CD4-positive, alpha-beta T cell (primary cell): ENCODE results near the gene PPP1CA. TPM values are rescaled to one million over a fixed set of nuclear protein-coding genes. Genes with fewer than 3 reads are reported as not detected.
A peak's percentile ranks its signal among the peaks of the same experiment; 100 is the strongest.

Experiments
- ATAC-seq: fragments of 200-7000 bp; cut with Tn5 transposase; one replicate; pipeline ENCODE4 v1.10.0; 2022; ENCODE audit warnings: mild to moderate bottlenecking; ENCODE audit not compliant: poor library complexity
- CTCF ChIA-PET: fragments of 350-600 bp; sonication (Branson Sonifier 250); formaldehyde crosslinking; loops from one replicate; lab custom pipeline; 2021; ENCODE audit warnings: antibody characterized with exemption, inconsistent platforms; lab: Charles Lee
- POLR2A ChIA-PET: fragments of 350-600 bp; sonication (Branson Sonifier 250); formaldehyde crosslinking; loops from one replicate; lab custom pipeline; 2021; ENCODE audit warnings: antibody characterized with exemption, inconsistent platforms; lab: Charles Lee
- DNase-seq, 14 experiments: peaks; one replicate each; pipeline ENCODE4 v3.0.0-alpha.2; 2013 to 2020; ENCODE audit warnings: mixed read lengths in 2 of 14
- H3K27ac ChIP-seq, 2 donors: one replicate each; pipeline versions ENCODE4 v1.5.1 to v1.7.0; 2013; ENCODE audit warnings: low read length in 2 of 2, low read depth in 1 of 2, mild to moderate bottlenecking in 1 of 2
- H3K27me3 ChIP-seq, 2 experiments: 1 replicate in 1 of 2; 2 replicates in 1 of 2; pipeline versions ENCODE4 v1.6.1 to v1.7.0; 2013; ENCODE audit warnings: low read length in 2 of 2, control low read depth in 1 of 2, mild to moderate bottlenecking in 1 of 2, moderate library complexity in 1 of 2; ENCODE audit not compliant: insufficient read depth in 2 of 2, control insufficient read depth in 1 of 2
- H3K36me3 ChIP-seq: one replicate; pipeline ENCODE4 v1.6.1; 2013; ENCODE audit warnings: low read length, control low read depth; ENCODE audit not compliant: insufficient read depth
- H3K4me1 ChIP-seq: one replicate; pipeline ENCODE4 v1.6.1; 2013; ENCODE audit warnings: low read length, control low read depth; ENCODE audit not compliant: insufficient read depth
- H3K4me3 ChIP-seq: one replicate; pipeline ENCODE4 v1.5.1; 2013; ENCODE audit warnings: mild to moderate bottlenecking, low read length, moderate library complexity
- H3K9me3 ChIP-seq, 2 experiments: 1 replicate in 1 of 2; 2 replicates in 1 of 2; pipeline versions ENCODE4 v1.6.1 to v1.7.0; 2013; ENCODE audit warnings: low read length in 2 of 2, mild to moderate bottlenecking in 2 of 2, control low read depth in 1 of 2, moderate library complexity in 1 of 2; ENCODE audit not compliant: control insufficient read depth in 1 of 2, insufficient read depth in 1 of 2
- H3K27ac Mint-ChIP-seq: one replicate; pipeline ENCODE4 v1.8.0; 2020; ENCODE audit warnings: mixed read lengths
- H3K27me3 Mint-ChIP-seq: one replicate; pipeline ENCODE4 v1.8.0; 2021; ENCODE audit warnings: mixed read lengths
- H3K36me3 Mint-ChIP-seq: one replicate; pipeline ENCODE4 v1.8.0; 2021; ENCODE audit warnings: low read depth, mixed read lengths
- H3K4me1 Mint-ChIP-seq: one replicate; pipeline ENCODE4 v1.8.0; 2021; ENCODE audit warnings: low read depth, mixed read lengths
- H3K4me3 Mint-ChIP-seq: one replicate; pipeline ENCODE4 v1.8.0; 2020; ENCODE audit warnings: mild to moderate bottlenecking, mixed read lengths
- H3K9me3 Mint-ChIP-seq: one replicate; pipeline ENCODE4 v1.8.0; 2020; ENCODE audit warnings: mixed read lengths
- CTCF ChIP-seq: fragments of 200-600 bp; IDR thresholded peaks from one replicate; pipeline ENCODE4 v1.8.0; 2022; ENCODE audit warnings: antibody characterized with exemption, mild to moderate bottlenecking
- intact Hi-C, 2 experiments: fragments of 100-400 bp; cut with DNase I in 1 of 2; cut with micrococcal nuclease in 1 of 2; formaldehyde crosslinking; loops; one replicate each; pipeline versions ENCODE4 v1.15.1 to v1.9.0; 2023 to 2025; cut with DNase I, micrococcal nuclease
- total RNA-seq, 174 experiments: library from RNA in 2 of 174; stranded (reverse) in 2 of 174; gene quantifications; one replicate each; pipeline ENCODE4 v1.2.3 and lab custom pipeline; 2021 to 2026

The PPP1CA gene
- total RNA-seq, 2 experiments from 2014 or later: 42.0 to 45.5 TPM

DNA sequence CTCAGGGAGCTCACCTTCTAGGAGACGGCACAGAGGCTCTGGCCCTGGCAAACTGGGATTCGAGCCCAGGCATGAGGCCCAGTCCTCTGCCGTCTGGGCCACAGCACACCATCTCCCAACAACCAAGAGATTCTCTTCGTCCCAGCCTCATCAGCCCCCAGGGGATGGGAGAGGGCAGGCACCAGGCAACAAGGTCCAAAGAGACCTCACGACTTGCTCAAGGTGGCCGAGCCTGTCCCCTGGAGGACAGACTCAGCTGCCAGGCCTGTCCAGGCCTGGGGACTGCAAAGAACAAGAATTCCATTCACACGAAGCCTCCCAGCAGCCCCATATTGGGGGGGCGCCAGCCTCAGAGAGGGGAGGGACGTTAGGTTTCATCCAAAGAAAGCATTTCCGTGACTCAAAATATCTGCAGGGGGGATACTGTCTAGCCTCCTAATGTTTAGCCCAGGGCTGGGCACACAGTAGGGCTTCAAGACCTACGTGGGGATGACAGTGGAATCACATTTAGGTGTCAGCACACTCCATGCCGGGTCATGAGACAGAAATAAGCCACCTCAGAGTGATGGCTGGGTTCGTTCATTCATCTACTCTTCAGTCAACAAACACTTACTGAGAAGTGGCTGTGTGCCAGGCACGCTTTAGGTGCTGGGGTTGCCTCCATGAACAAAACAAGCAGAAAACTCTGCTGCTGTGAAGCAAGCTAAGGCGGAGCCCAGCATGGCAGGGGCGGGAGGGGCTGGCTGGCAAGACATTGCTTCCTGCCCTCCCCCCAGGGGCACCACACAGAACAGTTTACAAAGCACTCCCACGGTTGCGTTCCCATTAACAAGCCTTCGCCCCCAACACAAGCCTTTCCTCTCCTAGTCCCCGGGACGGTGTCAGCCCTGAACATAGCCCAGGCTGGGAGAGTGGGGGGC is 15.0 kb upstream of the PPP1CA start:
- H3K36me3 Mint-ChIP-seq: peaks cover 4% of the 10 kb centered on the region
- H3K27me3 Mint-ChIP-seq: no peaks in the 10 kb centered on the region
- H3K27ac ChIP-seq: peak overlapping the region; percentile 78 to 79
- H3K4me1 Mint-ChIP-seq: peaks cover 74% of the 10 kb centered on the region
- no peaks in the 10 kb centered on the region for H3K9me3 Mint-ChIP-seq
- DNase-seq: peak; percentile 71 to 94 (median 88)
- ATAC-seq: peak; percentile 67
- peak overlapping the region; percentile 94 for H3K27ac Mint-ChIP-seq
- no peaks in the 10 kb centered on the region for H3K27me3 ChIP-seq
- peak overlapping the region; percentile 93 for H3K4me3 Mint-ChIP-seq
- intact Hi-C loops: loop anchor here in 1 of 2 experiments (1.0 to 5.0 kb wide), 4 partner anchors 13 to 91 kb away; partner anchors contain the start of genes AIP, CDK2AP2, PITPNM1 and TMEM134
- POLR2A ChIA-PET: interaction anchor here (0.6 to 12.5 kb wide), 20 partner anchors 9 to 177 kb away, joined by 3 to 411 read pairs (median 5); partner anchors contain the start of genes AIP, GSTP1, PPP1CA and PTPRCAP
- no peak for TF ChIP-seq CTCF
- H3K4me3 ChIP-seq: peak overlapping the region; percentile 35
- no peaks in the 10 kb centered on the region for H3K36me3 ChIP-seq
- CTCF ChIA-PET: interaction anchor here (1.3 to 6.0 kb wide), 4 partner anchors 8 to 53 kb away, joined by 3 to 46 read pairs (median 4); partner anchors contain the start of genes PPP1CA and TBC1D10C
- H3K9me3 ChIP-seq: no peaks in the 10 kb centered on the region
- peaks cover 91% of the 10 kb centered on the region for H3K4me1 ChIP-seq

- no peak for ATAC-seq
- ChIA-PET CTCF (interaction anchor here (1.4 to 6.0 kb wide), 3 partner anchors 9 to 54 kb away, joined by 3 to 46 read pairs (median 4); partner anchors contain the start of genes PPP1CA and TBC1D10C), POLR2A (interaction anchor here (0.6 to 12.5 kb wide), 8 partner anchors 8 to 70 kb away, joined by 3 to 411 read pairs (median 11); partner anchors contain the start of genes PPP1CA, PTPRCAP, RPS6KB2 and TBC1D10C)
- Mint-ChIP-seq H3K36me3 (no peaks in the 10 kb centered on the region), H3K27me3 (no peaks in the 10 kb centered on the region), H3K9me3 (no peaks in the 10 kb centered on the region), H3K4me3 (peak within 1 kb of the TSS; percentile 93), H3K27ac (peak within 1 kb of the TSS; percentile 98), H3K4me1 (peaks cover 79% of the 10 kb centered on the region)
- no peaks in the 10 kb centered on the region for H3K9me3 ChIP-seq
- H3K4me1 ChIP-seq: peaks cover 95% of the 10 kb centered on the region
- peak within 1 kb of the TSS; percentile 78 to 79 for H3K27ac ChIP-seq
- intact Hi-C loops: loop anchor here in 1 of 2 experiments (5.0 kb wide), 3 partner anchors 52 to 92 kb away; partner anchors contain the start of genes AIP, CDK2AP2, PITPNM1 and TMEM134
- peak within 1 kb of the TSS; percentile 51 for H3K4me3 ChIP-seq
- no peak for TF ChIP-seq CTCF
- peak in 3 of 14 experiments; percentile 38 to 46 (median 44) for DNase-seq
- peaks cover 2% of the 10 kb centered on the region for H3K36me3 ChIP-seq
- H3K27me3 ChIP-seq: no peaks in the 10 kb centered on the region
Measured at GRCh38 chr11:67415501-67416304, 14.0 kb upstream of the PPP1CA start, which contains the start of gene CARNS1. CARNS1 (plus strand) TSS chr11:67415678; CDS start chr11:67416200, 522 bp downstream.
